GM19395 (cell line): ENCODE measurements around the gene CFAP90.

Experiments
- ATAC-seq: cut with Tn5 transposase; IDR thresholded peaks from one replicate; pipeline ENCODE4 v1.9.1; 2021; ENCODE audit warnings: mild to moderate bottlenecking, moderate library complexity; ENCODE audit not compliant: unreplicated experiment

CFAP90 gene

DNA sequence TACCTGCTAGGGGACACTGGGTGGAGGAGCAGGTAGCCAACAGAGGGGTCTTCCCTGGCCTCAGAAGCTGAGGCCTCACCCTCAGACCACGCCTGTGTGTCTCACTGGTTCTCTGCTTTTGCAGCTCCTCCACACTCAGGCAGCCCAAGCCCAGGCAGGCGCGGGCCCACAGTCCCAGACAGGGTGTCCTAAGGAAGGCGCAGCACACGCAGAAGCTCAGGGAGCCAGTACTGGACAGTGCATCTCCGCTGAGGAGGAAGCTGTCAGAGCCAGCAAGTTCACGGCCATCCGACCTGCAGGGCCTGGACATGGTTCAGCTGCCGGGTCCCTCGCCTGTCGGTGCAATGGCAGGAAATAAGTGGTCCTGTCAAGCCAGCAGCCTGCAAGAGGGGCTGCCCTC lies 25.3 kb downstream of the CFAP90 start:
- ATAC-seq: no peak

- ATAC-seq: no peak
Measured at GRCh38 chr5:7824995-7825394, 25.9 kb downstream of the CFAP90 start.

- no peak for ATAC-seq
Measured at GRCh38 chr5:7823594-7823993, 27.3 kb downstream of the CFAP90 start.

DNA sequence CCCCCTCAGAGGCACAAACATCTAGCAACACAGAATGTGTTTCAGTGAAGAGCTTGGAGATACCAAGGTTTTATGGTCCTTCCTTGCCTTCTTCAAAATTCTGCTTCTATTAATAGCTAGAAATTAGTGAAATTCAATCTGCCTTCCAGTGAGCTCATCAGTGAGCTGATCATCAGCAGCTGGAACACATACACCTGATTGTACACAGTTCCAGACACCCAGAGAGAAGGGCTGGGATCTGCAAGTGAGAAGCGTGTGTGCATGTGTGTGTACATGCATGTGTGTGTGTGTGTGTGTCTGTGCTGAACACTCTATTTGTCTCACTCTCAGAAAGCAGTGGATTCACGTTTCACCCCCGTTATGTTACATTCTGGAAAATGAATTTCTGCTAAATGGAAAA lies 28.5 kb downstream of the CFAP90 start:
- ATAC-seq: no peak

DNA sequence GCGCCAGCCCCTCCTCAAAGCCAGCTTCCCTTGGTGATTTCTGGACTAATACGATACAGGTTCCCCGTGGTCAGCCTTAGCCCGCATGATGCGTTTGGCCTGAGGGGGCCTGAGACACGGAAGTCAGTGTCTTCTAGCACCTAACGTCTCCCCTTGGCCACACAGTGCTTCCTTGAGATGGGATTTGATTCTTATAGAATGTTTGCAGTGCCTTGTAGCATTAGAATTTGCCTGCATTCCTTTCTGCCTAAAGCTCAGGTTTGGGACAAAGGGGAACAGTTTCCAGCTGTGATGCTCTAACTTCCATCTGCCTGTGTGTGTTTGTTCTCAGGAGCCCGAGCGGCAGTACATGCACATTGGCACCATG lies 34.4 kb downstream of the CFAP90 start:
- peak; percentile 11 for ATAC-seq

DNA sequence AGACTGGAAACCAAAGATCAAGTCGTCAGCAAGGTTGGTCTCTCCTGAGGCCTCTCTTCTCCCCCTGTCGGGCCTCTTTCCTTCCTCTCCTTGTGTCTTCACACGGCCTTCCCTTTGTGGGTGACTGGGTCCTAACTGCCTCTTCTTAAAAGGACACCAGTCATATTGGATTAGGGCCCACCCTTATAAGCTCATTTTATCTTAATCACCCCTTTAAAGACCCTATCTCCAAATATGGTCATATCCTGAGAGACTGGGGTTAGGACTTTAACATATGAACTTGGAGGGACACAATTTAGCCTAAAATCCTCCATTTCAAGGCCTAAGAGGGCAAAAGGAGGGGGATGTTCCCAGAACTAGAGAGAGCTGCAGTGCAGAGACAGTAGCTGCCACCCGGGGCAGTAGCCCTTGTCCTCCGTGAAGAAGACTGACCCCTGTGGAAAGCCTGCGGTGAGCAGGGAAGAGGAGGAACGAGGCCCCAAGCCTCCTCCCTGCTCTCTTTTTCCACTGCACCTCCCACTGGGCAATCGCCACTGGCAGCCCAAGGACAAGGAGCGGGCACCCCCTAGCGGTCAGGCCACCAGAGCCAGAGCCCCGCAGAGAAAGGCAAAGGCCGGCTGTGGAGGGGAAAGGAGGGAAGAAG lies 34.9 kb downstream of the CFAP90 start:
- peak; percentile 92 for ATAC-seq

GRCh38 chr5:7814816-7815215 lies 36.1 kb downstream of the CFAP90 start:
- ATAC-seq: no peak

- ATAC-seq: no peak
Measured at GRCh38 chr5:7813576-7813975, 37.4 kb downstream of the CFAP90 start.

- no peak for ATAC-seq
Measured at GRCh38 chr5:7813007-7813406, 37.9 kb downstream of the CFAP90 start.

DNA sequence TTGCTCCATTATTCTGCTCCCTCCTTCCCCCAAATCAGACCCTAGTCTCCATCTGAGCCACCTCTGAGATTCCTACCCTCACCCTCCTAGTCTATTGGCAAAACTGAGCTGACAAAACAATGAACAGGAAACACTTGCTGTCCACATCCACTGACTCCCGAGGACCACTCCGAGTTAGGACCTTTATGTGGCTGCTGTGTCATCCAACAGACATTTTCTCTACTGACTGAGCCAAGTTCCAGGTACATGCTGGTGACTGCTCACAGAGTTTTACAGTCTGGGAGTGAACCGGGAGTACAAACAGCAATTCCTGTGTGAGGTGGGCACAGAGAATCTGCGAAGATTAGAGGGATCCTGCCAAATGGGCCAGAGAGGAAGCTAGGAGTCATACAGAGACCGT lies 39.2 kb downstream of the CFAP90 start:
- no peak for ATAC-seq

GRCh38 chr5:7808998-7809397 lies 41.9 kb downstream of the CFAP90 start:
- no peak for ATAC-seq

- no peak for ATAC-seq
Measured at GRCh38 chr5:7805379-7805778, 45.6 kb downstream of the CFAP90 start.

DNA sequence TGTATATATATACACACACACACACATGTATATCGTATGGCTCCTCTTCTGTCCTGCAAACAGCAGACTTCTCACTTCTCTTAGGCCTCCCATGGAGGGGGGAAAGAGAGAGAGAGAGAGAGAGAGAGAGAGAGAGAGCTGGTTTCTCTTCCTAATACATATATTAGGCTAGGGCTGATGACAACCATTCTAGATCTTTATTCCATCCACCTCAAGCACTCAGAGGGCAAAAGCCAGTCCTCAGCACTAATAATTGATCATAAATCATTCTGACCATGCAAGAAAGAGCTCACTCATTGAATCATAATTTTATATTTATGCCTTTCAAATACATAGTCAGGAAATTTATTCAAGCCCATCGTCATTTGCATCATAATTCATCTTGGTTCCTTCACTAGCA lies 47.0 kb downstream of the CFAP90 start:
- ATAC-seq: no peak

DNA sequence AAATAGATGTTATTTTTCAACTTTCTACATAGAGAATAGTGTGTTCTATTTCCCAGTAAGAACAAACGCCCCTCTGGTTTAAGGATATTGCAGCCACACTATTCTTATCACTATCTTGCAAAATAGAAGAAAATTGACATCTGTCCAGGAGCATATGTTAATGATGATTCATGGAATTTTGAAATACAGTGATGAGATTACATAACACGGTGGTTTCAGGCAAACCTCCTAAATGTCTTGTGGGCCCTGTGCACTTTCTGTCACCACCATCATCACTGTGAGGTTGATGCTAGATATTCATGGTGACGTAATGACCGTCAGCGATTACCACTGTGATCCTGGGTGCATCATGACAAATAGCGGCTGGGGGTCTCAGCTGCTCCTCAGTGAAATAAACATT lies 48.1 kb downstream of the CFAP90 start:
- ATAC-seq: no peak

DNA sequence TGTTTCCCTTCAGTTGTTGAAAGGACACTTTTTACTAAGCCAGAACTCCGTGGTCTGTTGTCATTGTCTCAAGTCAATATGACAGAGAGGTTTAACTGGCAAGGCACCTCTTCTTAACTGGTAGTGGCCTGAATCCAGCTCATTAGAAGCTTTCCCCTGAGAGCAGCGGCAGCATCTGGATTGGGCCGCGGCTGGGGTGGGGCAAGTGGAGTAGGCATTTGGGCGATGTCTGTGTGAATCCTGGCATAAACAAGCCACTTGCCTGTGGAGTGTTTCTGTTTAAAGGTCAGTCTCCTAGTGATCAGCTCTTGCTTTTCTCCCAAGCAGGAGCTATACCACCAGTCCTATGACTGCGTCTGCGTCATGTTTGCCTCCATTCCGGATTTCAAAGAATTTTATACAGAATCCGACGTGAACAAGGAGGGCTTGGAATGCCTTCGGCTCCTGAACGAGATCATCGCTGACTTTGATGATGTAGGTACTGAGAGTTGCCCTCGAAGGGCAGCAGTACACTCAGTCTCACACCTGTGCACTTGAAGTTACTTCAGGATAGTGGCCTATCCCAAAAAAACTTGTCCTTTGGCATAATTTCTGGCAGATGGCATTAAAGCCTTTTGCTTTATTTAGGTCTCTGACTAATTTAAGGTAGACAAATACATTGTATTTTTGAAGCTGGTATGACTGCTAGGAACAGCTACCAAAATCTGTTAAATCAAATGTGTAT lies 48.9 kb downstream of the CFAP90 start:
- no peak for ATAC-seq

- ATAC-seq: no peak
Measured at GRCh38 chr5:7795306-7795705, 55.6 kb downstream of the CFAP90 start.

DNA sequence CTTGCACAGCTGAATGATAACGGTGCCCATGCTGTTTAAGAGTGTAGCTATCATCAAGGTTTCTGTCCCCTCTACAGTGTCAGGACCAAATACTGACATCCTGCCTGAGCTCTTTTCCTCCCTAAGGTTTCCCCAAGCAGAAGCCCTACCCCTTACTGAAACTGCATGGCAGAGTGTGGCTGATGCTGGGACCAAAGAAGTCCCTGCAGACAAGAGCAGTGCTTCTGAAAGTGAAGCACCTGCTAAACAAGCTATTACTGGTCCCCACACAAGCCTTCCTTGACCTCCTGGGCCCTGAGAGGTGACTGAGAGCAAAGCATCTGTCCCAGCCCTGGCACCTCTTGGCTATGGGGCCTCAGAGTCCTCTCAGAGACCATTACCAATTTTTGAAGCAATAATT lies 56.1 kb downstream of the CFAP90 start:
- peak; percentile 51 for ATAC-seq

DNA sequence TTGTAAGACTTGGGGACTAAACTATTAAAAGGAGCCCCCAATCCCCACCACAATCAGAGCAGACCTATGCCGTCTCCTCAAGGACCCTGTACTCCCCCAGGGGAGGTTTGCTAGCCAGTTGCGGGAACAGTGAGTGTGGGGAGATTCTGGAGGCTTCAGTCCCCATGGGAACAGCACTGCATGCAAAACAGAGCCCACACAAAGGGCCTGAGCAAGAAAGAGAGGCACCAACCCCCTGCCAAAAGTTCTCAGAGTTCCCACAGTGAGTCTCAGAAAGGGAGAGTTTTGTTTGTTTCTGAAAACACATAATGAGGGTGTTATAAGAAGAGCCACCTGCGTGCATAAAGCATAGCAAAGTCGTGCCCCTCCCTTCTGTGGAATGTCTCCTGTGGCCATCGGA lies 56.6 kb downstream of the CFAP90 start:
- peak; percentile 84 for ATAC-seq

DNA sequence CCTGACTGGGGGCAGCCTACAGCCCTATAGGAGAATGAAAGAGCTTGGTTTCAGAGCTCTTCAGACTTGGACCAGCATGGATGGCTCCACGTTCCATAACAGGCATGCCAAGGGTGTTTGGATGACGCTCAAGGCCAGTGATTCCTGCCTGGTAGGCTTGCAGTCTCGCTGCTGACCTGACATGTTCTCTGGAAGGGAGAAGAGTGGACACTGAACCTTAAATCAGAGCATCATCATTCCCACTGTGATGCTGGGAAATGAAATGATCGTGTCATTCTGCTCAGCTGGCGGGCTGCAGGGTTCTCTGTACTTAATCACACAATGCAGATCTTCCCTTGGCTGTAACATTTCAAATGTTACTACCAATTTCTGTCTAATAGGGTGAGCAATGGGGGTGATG lies 57.0 kb downstream of the CFAP90 start:
- ATAC-seq: peak; percentile 33

DNA sequence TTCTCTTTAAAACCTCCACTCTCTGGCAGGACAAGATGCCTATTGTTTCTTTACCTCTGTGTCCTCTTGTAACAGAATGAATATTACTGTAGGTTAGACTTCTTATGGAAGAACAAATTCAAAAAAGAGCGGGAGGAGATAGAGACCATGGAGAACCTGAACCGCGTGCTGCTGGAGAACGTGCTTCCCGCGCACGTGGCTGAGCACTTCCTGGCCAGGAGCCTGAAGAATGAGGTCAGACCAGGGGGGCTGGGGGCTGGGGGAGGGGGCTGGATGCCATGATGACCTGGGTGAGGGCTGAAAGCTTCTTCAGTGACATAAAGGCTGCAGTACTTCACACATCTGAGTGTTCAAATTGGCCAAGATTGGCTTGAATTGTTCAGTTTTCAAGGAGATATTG lies 61.4 kb downstream of the CFAP90 start:
- ATAC-seq: no peak

DNA sequence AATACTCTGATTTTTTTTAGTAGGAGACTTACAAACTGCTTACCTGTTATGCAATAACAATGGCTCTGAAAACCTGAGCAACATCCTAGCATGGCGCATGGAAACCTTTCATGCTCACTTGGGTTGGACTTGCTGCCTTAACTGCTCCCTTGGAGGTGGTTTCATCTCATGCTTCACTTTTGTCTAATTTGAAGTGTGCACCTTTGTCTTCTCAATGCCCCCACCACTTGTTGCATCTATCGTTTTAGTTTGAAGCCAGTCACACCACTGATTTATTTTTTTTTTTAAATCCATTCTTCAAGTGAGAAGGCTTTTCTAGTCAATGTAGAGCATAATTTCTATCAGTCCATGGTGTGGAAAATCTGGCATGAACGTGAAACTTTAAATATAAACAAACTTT lies 63.2 kb downstream of the CFAP90 start:
- ATAC-seq: no peak

- ATAC-seq: no peak
Measured at GRCh38 chr5:7784683-7785380, 66.1 kb downstream of the CFAP90 start.
